HG03575 (cell line): ENCODE measurements around the gene IFI27L1.

Source experiments
- ATAC-seq: cut with Tn5 transposase; IDR thresholded peaks from one replicate; pipeline ENCODE4 v1.9.1; 2021; ENCODE audit not compliant: unreplicated experiment, insufficient number of reproducible peaks, low FRiP score; ENCODE audit errors: extremely low read depth

The IFI27L1 gene

DNA sequence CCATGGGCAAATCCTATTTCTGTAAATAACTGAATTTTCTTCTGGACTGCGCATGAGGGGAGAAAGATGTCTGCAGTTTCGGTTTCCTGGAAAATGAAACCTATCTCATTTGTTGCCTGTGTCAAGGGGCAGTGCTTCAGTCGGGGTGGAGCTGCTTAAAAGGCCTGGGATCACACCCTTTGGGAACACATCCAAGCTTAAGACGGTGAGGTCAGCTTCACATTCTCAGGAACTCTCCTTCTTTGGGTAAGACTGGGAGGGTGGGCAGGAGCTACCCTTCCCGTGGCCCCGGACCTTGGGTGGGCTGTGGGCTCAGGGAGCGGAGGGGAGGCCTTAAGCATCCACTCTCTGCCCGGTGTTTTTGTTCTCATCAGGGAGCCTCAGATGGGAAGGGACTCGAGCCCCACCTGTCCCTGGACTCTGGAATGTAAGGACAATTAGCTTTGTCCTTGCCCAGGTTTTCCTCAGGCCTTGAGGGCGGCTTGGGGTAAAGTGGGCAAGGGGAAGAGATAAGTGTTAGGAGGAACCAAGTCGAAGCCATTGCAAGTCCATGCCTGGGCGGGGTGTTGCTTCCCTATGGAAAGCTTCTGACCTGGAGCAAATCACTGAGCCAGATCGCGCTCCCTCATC, 29.6 kb downstream of the IFI27L1 start, which contains the start of gene IFI27:
TSS of gene IFI27 (plus strand) at position 185 of the 630 bp plus-strand sequence.
- no peak for ATAC-seq

DNA sequence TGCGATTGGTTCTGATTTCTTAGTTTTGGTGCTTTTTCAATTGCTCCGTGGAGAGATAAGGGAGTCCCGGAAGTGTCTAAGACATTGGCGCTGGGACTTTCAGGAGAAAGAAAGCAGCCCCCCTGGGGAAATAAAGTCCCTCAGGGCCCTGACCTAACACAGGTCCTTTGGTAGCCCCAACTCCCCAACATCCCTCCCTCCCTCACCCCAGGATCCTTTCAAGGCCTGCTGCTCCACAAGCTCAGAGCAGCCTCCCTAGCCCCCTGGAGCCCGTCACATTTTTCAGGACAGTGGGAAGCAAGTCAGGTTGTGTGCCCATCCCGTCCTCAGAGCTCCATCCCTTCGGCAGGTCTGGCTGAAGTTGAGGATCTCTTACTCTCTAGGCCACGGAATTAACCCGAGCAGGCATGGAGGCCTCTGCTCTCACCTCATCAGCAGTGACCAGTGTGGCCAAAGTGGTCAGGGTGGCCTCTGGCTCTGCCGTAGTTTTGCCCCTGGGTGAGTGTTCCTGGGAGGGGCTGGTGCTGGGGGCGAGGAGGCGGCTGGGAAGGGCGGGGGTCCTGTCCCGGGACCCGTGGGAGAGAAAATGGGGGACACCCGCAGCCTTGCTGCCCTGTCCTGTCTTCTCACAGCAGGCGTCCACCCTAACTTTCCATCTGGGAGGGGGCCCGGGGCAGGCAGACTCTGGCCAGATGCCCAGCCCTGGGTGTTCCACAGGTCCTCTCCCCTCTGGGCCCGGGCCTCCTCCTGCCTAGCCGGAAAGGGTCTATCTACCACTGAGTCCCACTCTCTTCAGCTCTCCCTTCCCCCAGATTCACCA, 30.4 kb downstream of the IFI27L1 start:
- ATAC-seq = no peak

DNA sequence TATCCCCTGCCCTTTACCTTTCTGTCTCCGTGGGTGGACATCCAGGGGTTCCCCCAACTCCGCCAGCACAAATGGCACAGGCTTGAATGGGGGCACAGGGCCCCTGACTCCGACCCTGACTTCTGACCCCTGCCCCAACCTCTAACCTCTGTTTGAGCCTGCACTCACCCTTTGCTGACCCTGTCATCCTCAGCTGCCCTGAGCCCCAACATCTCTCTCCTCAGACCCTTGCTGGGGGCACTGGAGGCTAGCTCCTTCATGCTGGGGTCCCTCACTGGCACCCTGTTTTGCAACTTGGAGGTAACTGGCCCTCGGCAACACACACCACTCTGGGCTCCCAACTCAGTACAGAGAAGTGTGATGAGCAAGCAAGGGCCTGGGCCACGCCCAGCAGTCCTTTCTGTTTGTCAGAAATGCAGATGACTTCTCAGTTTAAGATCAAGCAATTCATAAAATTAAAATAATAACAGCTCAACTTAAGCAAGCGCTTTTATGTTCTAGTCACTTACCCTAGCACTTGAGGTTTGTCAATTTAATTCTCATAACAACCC, 31.5 kb downstream of the IFI27L1 start:
- no peak for ATAC-seq

DNA sequence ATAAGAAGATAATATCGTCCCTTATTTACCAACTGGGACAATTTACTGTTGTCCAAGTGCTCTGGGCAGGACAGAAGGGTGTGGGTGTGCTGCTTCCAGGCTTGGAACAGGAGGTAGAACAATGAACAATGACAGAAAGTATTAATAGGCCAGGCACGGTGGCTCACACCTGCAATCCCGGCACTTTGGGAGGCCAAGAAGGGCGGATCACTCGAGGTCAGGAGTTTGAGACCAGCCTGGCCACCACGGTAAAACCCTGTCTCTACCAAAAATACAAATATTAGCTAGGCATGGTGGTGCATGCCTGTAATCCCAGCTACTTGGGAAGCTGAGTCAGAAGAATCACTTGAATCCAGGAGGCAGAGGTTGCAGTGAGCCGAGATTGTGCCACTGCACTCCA, 32.0 kb downstream of the IFI27L1 start:
- no peak for ATAC-seq

DNA sequence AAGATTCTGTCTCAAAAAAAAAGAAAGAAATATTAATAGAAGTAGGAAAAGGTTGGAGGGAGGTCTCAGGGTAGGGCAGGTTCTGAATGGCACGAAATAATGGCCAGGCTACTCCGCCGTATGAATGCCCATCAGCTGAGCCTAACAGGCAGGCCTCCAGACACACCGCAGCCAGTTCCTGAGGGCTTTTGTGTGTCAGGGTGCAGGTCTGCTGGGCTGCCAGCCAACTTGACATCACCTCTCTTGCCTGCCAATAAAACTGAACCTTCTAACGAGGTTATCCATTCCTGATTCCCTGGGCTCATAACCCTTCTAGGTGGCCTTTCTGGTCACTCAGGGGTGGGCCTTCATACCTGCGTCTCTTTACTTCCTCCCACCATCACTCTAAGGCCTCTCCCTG, 32.4 kb downstream of the IFI27L1 start:
- no peak for ATAC-seq

DNA sequence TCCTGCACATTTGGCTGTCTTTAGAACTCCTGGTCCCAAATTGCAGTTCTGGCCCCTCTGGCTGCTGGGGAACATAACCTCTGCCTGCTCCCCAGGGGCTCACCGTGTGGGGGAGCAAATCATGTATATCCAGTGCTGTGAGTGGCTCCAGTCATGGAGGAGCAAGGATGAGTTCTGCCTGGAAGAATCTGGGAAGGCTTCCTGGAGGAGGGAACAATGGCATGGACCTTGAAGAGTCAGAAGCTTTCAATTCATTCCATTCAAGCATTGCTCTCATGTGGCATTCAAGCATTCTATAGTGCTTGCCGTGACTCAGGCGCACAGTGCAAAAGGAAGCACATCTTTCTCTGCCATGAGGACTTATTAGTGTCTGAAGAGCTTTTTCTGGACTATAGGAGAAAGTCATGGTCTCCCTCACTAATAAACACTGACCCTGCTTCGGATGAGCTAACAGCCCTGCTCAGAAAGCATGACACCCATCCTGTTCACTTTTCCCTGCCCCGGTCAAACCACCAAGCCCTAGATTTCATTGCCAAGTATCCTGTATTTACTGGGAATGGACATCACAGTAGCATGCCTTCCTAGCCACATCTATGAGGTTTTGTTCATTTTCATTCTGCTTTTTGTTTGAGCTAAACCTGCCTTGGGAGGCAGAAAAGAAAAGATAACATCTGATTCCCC, 32.9 kb downstream of the IFI27L1 start:
- ATAC-seq = no peak

DNA sequence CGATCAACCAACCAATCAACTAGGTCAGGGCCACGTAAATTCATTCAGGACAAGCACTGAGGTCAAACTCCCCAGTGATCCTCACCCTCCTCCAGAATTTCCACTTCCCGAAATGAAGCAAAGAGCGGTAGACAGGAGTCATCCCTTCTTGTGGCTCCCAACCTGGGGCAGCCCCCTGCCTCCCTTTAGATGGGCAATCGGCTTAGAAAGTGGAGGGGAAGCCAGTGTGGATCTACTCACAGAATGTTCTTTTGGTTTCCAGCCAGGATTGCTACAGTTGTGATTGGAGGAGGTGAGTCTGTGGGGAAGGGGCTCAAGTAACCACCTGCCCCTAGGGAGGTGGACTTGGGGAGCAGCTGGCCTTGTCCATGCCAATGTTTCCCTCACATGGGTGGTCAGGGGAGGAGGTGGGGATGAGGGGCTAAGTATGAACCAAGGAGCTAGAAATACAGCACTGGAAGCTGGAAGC, 33.5 kb downstream of the IFI27L1 start:
- ATAC-seq = no peak

DNA sequence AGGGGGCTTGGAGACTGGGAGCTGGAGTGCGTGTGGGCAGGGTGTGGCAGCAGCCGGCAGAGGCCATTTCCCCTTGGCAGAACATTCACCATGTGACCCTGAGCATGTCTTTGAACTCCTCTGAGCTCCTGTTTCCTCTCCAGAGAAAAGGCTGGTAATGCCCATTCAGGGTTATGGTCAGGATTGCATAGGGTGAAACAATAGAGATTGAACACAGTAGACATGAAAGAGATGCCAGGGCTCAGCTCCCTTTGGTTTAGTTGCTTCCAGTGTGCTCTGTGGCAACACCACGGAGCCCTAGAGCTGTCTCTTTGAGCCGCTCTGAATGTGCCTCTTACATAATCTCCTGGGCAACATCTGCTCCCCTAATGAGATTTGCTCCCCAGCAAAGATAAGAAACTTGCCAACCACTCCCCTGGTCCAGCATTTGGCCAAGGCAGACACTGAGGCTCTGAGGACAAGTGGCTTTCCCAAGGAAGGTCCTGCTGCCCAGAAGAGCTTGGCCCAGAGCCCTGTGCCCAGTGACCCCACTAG, 34.0 kb downstream of the IFI27L1 start:
- no peak for ATAC-seq

DNA sequence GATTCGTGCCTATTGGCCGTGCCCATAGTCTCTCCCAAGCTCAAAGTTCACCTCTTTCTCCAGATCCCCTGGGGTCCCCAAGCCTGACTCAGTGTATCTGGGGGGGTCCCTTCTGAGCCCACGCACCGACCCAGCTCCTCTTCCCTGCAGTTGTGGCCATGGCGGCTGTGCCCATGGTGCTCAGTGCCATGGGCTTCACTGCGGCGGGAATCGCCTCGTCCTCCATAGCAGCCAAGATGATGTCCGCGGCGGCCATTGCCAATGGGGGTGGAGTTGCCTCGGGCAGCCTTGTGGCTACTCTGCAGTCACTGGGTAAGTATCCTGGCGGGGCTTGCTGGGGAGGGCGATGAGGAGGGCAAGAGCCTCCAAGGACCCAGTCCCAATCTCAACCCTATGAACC, 34.5 kb downstream of the IFI27L1 start:
- no peak for ATAC-seq

DNA sequence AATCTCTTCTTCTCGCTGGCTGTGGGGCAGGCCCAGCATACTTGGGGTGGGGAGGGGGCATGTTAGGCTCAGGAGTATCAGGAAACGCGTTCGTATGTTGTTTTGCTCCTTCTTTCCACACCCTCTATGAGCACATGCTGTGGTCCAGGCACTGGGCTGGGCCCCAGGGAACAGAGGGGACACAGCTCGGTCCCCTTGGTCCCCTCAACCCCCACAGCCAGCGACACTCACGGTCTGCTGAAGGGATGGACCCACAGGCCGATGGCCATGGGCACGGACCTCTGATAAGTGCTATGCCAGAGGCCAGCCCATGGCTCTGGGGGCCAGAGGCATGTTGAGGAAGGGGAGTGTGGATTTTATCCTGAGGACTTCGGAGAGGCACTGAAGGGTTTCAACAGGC, 35.6 kb downstream of the IFI27L1 start:
- no peak for ATAC-seq

DNA sequence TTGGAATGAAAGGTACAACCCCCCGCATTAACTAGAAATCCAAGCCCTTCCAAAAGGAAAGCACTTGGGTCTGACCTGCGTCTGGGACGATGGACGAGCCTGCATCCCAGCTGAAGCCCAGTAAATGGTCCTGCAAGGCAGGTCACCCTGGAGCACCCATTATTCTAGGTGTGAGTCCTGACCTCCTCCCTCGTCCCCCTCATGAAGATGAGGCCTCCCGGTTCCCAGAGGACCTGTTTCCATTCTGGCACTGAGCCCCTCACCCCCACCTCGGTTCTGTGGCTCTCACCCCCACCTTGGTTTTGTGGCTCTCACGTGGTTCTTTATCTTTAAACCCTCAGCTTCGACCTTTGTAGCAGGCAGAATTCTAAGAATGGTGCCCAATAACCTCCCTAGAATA, 36.7 kb downstream of the IFI27L1 start:
- ATAC-seq = no peak

DNA sequence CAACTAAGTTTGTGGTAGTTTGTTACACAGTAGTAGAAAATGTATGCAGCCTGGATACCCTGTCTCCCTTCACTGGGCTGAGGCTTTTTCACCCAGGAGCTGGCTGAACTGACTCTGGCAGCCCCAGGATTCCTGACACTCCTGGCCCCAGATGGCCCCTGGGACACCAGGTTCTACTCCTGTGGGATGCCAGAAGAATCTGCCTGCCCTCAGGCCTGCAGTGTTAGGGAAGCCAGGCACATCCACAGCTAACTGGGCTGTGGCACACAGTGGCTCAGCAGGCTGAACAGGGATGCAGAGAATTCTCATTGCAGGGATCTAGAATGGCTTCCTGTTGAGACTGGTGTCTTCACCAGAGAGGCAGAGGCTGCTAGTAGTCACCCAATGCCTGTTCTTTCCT, 38.0 kb downstream of the IFI27L1 start:
- no peak for ATAC-seq

DNA sequence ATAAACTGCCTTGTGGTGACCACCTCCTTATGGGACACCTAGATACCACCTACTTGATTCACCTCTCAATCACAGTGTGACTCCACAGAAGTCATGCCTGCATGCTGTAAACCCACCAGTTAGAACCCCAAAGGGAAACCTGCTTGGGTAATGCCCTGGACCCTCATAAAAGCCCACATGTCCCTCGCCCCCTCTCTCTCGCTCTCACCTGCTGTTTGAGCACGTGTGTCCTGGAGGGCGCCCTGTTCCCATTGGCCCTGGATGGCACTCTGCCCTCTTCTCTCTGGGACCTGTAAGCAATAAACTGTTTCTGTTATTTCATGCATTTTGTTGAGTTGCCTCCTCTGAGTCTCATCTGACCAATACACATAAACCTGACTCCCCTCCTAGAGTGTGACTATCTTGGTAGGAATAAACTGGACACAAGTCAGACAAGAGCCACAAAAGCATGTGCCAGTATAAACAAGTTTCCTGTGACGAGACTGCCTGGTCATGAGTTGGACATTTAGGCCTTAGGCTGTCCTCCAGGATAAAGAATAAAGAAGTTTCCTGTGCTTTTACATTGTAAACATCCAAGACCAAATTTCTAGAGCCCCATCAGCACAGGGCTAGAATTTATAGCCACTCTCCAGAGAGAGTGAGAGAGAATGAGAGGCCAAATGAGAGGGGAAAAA, 39.7 kb downstream of the IFI27L1 start:
- no peak for ATAC-seq

DNA sequence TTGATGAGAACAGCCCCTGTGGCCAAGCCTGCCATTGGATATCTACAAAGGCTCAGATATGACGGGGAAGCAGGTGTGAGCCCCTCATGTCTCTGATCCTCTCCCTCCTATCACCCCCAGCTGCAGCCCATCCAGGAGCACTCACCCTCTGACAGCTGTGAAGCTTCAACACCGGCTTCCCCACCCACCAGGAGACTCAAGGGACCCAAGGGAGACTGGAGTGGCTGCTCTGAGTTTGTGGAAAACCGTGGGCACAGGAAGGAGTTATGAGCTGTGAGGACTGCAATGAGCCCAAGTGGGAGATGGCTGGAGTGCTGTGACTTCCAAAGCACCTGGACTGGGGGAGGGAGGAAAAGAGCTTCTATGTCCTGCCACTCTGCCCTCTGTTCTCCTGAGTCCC, 40.4 kb downstream of the IFI27L1 start:
- ATAC-seq = no peak

DNA sequence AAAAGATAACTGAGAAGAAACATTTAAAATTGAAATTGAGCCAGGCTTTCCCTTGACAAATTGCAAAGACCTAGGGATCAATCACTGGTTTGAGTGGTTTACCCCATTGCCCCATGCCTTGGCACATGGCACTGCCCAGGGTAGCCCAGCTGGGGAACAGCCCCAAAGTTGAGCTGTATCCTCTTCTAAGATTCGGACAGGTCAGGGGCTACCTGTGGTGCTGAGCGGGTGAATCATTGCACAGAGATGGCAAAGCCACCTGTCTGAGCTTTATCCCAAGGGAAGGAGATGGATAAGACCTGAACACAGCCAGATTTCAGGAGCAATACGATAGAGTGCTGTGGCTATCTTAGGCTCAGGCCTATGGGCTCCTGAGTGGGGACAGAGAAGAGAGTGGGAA, 41.3 kb downstream of the IFI27L1 start:
- no peak for ATAC-seq

DNA sequence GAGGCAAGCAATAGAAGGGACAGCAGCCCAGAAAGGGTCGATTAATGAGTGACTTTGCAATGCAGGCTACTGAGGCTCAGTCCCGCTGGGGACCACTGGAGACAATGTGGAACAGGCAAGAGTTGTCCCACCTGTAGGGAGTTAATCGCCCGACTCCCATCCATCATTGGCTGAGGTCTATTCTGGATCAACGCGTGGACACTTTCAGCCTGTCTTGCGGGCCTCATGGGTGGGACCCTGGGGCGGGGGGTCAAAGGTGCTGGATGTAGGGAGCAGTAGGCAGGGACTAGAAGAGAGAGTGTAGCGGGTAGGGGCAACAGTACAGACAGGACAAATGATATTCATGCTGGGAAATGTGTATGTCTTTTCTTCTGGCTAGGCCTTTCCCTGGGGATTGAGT, 42.2 kb downstream of the IFI27L1 start:
- ATAC-seq = no peak

DNA sequence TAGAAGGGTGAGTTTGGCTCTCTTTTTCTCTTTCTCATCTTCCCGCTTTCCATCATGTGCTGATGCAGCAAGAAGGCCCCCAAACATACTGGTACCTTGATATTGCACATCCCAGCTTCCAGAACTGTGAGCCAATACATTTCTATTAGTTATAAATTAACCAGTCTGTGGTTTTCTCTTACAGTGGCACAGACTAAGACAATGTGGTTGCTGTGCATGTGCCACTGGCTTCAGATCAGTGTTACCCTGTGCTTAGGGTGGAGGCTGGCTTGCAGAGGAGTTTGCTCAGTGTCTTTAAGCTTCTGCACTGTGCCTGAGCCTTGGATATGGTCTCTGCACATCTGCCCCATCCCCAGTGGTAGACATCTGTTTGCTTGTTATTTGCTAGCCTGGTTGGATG, 42.8 kb downstream of the IFI27L1 start:
- ATAC-seq = no peak

DNA sequence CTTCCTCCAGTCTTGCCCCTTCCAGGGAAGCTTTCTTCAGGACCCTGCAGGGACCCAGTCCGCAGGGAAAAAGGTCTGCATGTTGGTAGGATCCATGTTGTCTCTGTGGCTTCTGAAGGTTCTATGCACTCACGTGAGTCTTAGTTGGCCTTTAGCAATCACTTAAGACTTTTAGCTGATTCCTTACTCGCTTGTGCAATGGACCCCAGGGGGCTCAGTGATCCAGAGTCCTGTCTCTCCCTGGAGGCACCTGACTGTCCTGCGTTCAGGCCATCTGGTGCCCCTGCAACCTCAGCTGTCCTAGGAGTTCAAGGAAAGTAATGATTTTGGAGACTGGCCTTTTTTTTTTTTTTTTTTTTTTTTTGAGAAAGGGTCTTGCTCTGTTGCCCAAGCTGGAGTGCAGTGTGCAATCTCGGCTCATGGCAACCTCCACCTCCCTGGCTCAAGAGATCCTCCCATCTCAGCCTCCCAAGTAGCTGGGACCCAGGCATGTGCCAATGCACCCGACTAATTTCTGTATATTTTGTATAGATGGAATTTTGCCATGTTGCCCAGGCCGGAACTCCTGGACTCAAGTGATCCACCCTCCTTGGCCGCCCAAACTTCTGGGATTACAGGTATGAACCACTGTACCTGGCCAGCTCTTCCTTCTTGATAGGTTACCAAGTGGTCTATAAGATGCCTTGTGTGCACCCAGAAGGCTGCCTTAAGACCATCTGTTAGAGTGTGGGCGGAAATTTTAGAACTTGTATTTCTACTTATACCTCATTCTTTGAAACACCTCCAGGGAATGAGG, 43.7 kb downstream of the IFI27L1 start:
- no peak for ATAC-seq
